Hair follicle dermal papilla cell (primary cell): ENCODE results near the gene OPALIN. TPM values are rescaled to one million over a fixed set of nuclear protein-coding genes. Genes with fewer than 3 reads are reported as not detected.

Source experiments
- total RNA-seq: library from RNA; depleted of rRNA; stranded (reverse); fragments of >200 nt; gene quantifications from 2 replicates; pipeline ENCODE4 v1.2.3, GENCODE V29; 2012

Gene OPALIN
- total RNA-seq = not detected in 2 replicates

GRCh38 chr10:96358851-96359540 lies at the start of gene OPALIN:
TSS of gene OPALIN (minus strand) at chr10:96359002. CDS start at chr10:96358896, 106 bp downstream.

GRCh38 chr10:96304230-96304629 lies 54.6 kb downstream of the OPALIN start, which contains the start of gene DNTT:
TSS of gene DNTT (plus strand) at chr10:96304434. CDS start at chr10:96304498, 64 bp downstream.

Other genes starting within 250 kb of the OPALIN start
- 13.1 and 20.3 TPM in 2 replicates for gene ZNF518A, start 228.7 kb downstream of the OPALIN start, total RNA-seq
- gene BLNK, start 87.4 kb downstream of the OPALIN start, total RNA-seq = not detected in 2 replicates
- gene DNTT, start 54.6 kb downstream of the OPALIN start, total RNA-seq = not detected in 2 replicates
- under 0.01 and 0.12 TPM in 2 replicates for gene TLL2, start 154.9 kb upstream of the OPALIN start, total RNA-seq
- 102 and 116 TPM in 2 replicates for gene TM9SF3, start 228.0 kb upstream of the OPALIN start, total RNA-seq